Measurements from ENCODE around the gene COQ5.

Gene COQ5

DNA sequence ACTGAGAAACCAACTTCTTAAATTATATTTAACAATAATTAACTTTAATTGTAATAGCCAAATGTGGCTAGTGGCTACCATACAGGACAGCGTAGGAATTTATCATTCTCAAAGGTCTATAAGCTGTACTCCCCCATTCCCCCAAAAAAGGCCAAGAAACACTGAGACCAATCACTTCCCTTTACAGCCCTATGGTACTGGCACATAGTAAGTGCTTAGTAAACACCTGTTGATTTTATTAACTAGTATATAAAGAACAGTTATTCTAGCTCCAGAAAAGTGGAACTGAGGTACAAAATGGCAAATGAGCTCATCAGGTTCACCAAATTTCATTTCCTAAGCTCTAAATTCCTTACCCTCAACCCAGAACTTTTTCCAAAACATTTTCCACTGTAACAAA is 53.3 kb downstream of the COQ5 start:
- H2AFZ ChIP-seq (ENCODE audit: low read depth, low read length): no peak overlapping the region
- H3K36me3 ChIP-seq (replicated peaks; ENCODE audit: low read depth, low read length): no peaks in the 10 kb centered on the region

DNA sequence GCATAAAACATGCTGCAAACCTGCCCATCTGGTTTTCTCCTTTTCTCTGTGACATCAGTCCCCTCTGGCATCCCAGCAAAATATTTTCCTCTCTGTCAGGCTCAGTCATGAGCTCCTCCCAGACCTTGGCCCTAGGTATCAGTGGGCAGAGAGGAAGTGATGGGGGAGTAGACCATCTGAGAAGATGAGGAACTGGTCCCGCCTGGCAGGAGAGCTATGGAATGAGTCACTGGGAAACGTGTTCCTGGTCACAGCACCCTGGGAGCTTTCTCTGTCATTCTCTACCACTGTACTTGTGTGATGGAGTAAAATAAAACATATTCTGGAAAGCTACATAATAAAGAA is 54.4 kb downstream of the COQ5 start:
- Histone ChIP-seq H2AFZ (ENCODE audit: low read depth, low read length) (no peak overlapping the region), H3K27me3 (ENCODE audit: low read depth, low read length) (no peaks in the 10 kb centered on the region), H3K9me3 (ENCODE audit: insufficient read depth, low read length) (no peaks in the 10 kb centered on the region), H3K27ac (ENCODE audit: low read length) (no peak overlapping the region), H3K9ac (ENCODE audit: low read length) (no peak overlapping the region), H4K20me1 (ENCODE audit: insufficient read depth, low read length) (no peaks in the 10 kb centered on the region), H3K4me1 (ENCODE audit: low read length) (peaks cover 10% of the 10 kb centered on the region; the same call in 1 of the 2 replicates), H3K79me2 (ENCODE audit: low read length) (peaks cover 6% of the 10 kb centered on the region; the same call in 1 of the 2 replicates), H3K36me3 (replicated peaks; ENCODE audit: low read depth, low read length) (no peaks in the 10 kb centered on the region), H3K4me3 (ENCODE audit: low read length) (no peak overlapping the region), H3K4me2 (ENCODE audit: low read length) (peak overlapping the region; percentile 6; the same call in 1 of the 2 replicates)
- no peak for TF ChIP-seq EZH2phosphoT487 (IDR thresholded peaks at IDR 0.05; ENCODE audit: low read depth)

More for the DNA sequence above, 53.3 kb downstream of the COQ5 start:
- Histone ChIP-seq H3K27ac (ENCODE audit: low read length) (no peak overlapping the region), H3K79me2 (ENCODE audit: low read length) (no peaks in the 10 kb centered on the region), H3K9me3 (ENCODE audit: insufficient read depth, low read length) (no peaks in the 10 kb centered on the region), H3K27me3 (ENCODE audit: low read depth, low read length) (no peaks in the 10 kb centered on the region), H3K4me3 (ENCODE audit: low read length) (no peak overlapping the region), H3K9ac (ENCODE audit: low read length) (no peak overlapping the region), H3K4me2 (ENCODE audit: low read length) (no peak overlapping the region), H3K4me1 (ENCODE audit: low read length) (peaks cover 5% of the 10 kb centered on the region; the same call in 1 of the 2 replicates), H4K20me1 (ENCODE audit: insufficient read depth, low read length) (no peaks in the 10 kb centered on the region)
- TF ChIP-seq, protein P1, sequence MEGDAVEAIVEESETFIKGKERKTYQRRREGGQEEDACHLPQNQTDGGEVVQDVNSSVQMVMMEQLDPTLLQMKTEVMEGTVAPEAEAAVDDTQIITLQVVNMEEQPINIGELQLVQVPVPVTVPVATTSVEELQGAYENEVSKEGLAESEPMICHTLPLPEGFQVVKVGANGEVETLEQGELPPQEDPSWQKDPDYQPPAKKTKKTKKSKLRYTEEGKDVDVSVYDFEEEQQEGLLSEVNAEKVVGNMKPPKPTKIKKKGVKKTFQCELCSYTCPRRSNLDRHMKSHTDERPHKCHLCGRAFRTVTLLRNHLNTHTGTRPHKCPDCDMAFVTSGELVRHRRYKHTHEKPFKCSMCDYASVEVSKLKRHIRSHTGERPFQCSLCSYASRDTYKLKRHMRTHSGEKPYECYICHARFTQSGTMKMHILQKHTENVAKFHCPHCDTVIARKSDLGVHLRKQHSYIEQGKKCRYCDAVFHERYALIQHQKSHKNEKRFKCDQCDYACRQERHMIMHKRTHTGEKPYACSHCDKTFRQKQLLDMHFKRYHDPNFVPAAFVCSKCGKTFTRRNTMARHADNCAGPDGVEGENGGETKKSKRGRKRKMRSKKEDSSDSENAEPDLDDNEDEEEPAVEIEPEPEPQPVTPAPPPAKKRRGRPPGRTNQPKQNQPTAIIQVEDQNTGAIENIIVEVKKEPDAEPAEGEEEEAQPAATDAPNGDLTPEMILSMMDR (IDR thresholded peaks at IDR 0.05; ENCODE audit: low read depth, low read length): no peak
- no peak for TF ChIP-seq EZH2phosphoT487 (IDR thresholded peaks at IDR 0.05; ENCODE audit: low read depth)

DNA sequence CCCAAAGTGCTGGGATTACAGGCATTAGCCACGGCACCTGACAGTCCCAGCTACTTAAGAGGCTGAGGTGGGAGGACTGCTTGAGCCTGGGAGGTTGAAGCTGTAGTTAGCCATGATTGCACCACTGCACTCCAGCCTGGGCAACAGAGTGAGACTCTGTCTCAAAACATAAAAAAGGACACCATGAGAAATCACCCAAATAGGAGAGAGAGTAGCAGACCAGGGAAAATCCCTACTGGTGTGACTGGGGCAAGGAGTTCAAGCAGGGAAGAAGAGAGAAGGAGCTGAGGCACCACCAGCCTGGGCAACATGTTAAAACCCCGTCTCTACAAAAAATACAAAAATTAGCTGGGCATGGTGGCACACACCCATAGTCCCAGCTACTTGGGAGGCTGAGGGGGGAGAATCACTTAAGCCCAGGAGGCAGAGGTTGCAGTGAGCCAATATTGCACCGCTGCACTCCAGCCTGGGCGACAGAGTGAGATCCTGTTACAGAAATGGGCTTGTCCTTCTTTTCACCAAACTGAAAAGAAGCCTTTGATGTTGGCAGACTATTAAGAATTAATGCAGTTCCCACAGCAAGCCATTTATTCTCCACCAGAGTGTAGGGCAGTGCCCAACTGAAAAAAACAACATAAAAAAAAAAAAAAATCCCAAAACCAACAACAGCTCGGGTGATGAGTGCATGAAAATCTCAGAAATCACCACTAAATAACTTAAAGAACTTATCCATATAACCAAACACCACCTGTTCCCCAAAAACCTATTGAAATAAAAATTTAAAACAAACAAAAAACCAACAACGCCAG is 54.9 kb downstream of the COQ5 start:
- H3K4me3 ChIP-seq (ENCODE audit: low read length): no peak overlapping the region
- no peak overlapping the region for H3K27ac ChIP-seq (ENCODE audit: low read length)
- no peak overlapping the region for H2AFZ ChIP-seq (ENCODE audit: low read depth, low read length)
- no peaks in the 10 kb centered on the region for H3K27me3 ChIP-seq (ENCODE audit: low read depth, low read length)
- no peaks in the 10 kb centered on the region for H4K20me1 ChIP-seq (ENCODE audit: insufficient read depth, low read length)
- no peaks in the 10 kb centered on the region for H3K36me3 ChIP-seq (replicated peaks; ENCODE audit: low read depth, low read length)
- peak overlapping the region; percentile 6; the same call in 1 of the 2 replicates for H3K4me2 ChIP-seq (ENCODE audit: low read length)
- TF ChIP-seq, protein P1 (IDR thresholded peaks at IDR 0.05; ENCODE audit: low read depth, low read length): no peak
- TF ChIP-seq EZH2phosphoT487 (IDR thresholded peaks at IDR 0.05; ENCODE audit: low read depth): no peak
- H3K9me3 ChIP-seq (ENCODE audit: insufficient read depth, low read length): no peaks in the 10 kb centered on the region
- no peak overlapping the region for H3K9ac ChIP-seq (ENCODE audit: low read length)
- peaks cover 12% of the 10 kb centered on the region for H3K79me2 ChIP-seq (ENCODE audit: low read length)
- H3K4me1 ChIP-seq (ENCODE audit: low read length): peaks cover 10% of the 10 kb centered on the region; the same call in 1 of the 2 replicates

DNA sequence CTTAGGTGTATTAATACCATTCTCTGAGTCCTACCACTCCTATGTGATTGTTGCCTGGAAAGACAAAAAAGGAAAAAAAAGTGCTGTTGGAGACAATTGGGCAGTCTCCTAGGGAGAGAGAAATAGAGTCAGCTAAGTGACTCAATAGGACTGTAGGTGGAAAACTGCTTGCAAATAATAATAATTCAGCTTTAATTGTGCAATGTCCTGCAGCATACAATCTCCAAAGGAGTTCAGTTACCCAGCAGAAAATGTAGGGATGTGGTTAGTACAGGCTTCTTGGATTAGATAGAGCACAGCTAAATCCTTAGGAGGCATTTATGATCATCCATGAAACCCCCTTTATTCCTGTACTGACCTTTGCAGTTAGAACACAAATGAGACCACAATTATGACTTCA is 56.4 kb downstream of the COQ5 start:
- no peak overlapping the region for H2AFZ ChIP-seq (ENCODE audit: low read depth, low read length)
- H3K4me1 ChIP-seq (ENCODE audit: low read length): peaks cover 10% of the 10 kb centered on the region; the same call in 1 of the 2 replicates
- H3K27me3 ChIP-seq (ENCODE audit: low read depth, low read length): no peaks in the 10 kb centered on the region
- peaks cover 1% of the 10 kb centered on the region for H3K36me3 ChIP-seq (replicated peaks; ENCODE audit: low read depth, low read length)
- no peak overlapping the region for H3K27ac ChIP-seq (ENCODE audit: low read length)
- H3K9me3 ChIP-seq (ENCODE audit: insufficient read depth, low read length): no peaks in the 10 kb centered on the region
- H4K20me1 ChIP-seq (ENCODE audit: insufficient read depth, low read length): peaks cover 14% of the 10 kb centered on the region
- no peak overlapping the region for H3K4me3 ChIP-seq (ENCODE audit: low read length)
- H3K79me2 ChIP-seq (ENCODE audit: low read length): peaks cover 27% of the 10 kb centered on the region
- H3K9ac ChIP-seq (ENCODE audit: low read length): no peak overlapping the region
- no peak for TF ChIP-seq EZH2phosphoT487 (IDR thresholded peaks at IDR 0.05; ENCODE audit: low read depth)
- TF ChIP-seq, protein P1 (IDR thresholded peaks at IDR 0.05; ENCODE audit: low read depth, low read length): no peak
- H3K4me2 ChIP-seq (ENCODE audit: low read length): no peak overlapping the region

All from OCI-LY3 (cell line).